ENCODE measurements around the gene PDE1C.

GRCh38 chr7:32005577-32005976, 64.6 kb downstream of the PDE1C start:
- TF ChIP-seq POLR2A (IDR thresholded peaks at IDR 0.05; ENCODE audit: low read depth, low read length): no peak
- no peak for TF ChIP-seq TAF1 (IDR thresholded peaks at IDR 0.05; ENCODE audit: low read depth, low read length)
- TF ChIP-seq POLR2AphosphoS5 (IDR thresholded peaks at IDR 0.05; ENCODE audit: low read depth, low read length): no peak
- no peak for TF ChIP-seq SPI1 (IDR thresholded peaks at IDR 0.05; ENCODE audit: low read depth, low read length)
- no peak for TF ChIP-seq PAX5 (IDR thresholded peaks at IDR 0.05; ENCODE audit: insufficient read depth, low read length, severe bottlenecking)
- TF ChIP-seq POU2F2 (IDR thresholded peaks at IDR 0.05; ENCODE audit: low read depth, low read length): no peak

Data from GM12891 (cell line).